DMS153 (cell line): ENCODE data around the gene KRT71.
"Not testable (repeated sequence)": the region's sequence is repeated elsewhere in the genome, so short reads cannot be mapped to it uniquely, and the experiment has no call there.

Source experiments
- DNase-seq: peaks from one replicate; lab custom pipeline; 2025; lab: John Stamatoyannopoulos, UW

The KRT71 gene

GRCh38 chr12:52521175-52521567, 31.8 kb downstream of the KRT71 start:
- DNase-seq, result no peak

- DNase-seq, result no peak
Measured at GRCh38 chr12:52519826-52520662, 32.9 kb downstream of the KRT71 start, which contains the start of gene KRT5. Gene KRT5 (minus strand): TSS chr12:52520394. CDS start chr12:52520296, 98 bp downstream.

GRCh38 chr12:52519387-52519703, 33.6 kb downstream of the KRT71 start:
- no peak for DNase-seq

- no peak for DNase-seq
Measured at GRCh38 chr12:52518574-52519386, 34.2 kb downstream of the KRT71 start.

- no peak for DNase-seq
Measured at GRCh38 chr12:52517888-52518287, 35.1 kb downstream of the KRT71 start.

GRCh38 chr12:52517005-52517835, 35.7 kb downstream of the KRT71 start:
- DNase-seq, result no peak

GRCh38 chr12:52515927-52516831, 36.8 kb downstream of the KRT71 start:
- no peak for DNase-seq

- no peak for DNase-seq
Measured at GRCh38 chr12:52515319-52515646, 37.7 kb downstream of the KRT71 start.

GRCh38 chr12:52514471-52515318, 38.2 kb downstream of the KRT71 start:
- no peak for DNase-seq

GRCh38 chr12:52513736-52514135, 39.2 kb downstream of the KRT71 start:
- DNase-seq, result no peak

GRCh38 chr12:52508211-52508610, 44.7 kb downstream of the KRT71 start:
- DNase-seq, result no peak

GRCh38 chr12:52506858-52507715, 45.9 kb downstream of the KRT71 start:
- peak; percentile 44 for DNase-seq

- DNase-seq, result no peak
Measured at GRCh38 chr12:52502877-52503276, 50.1 kb downstream of the KRT71 start.

- DNase-seq, result no peak
Measured at GRCh38 chr12:52501490-52501889, 51.5 kb downstream of the KRT71 start.

GRCh38 chr12:52500574-52500973, 52.4 kb downstream of the KRT71 start:
- not testable (repeated sequence) for DNase-seq

GRCh38 chr12:52499806-52500560, 53.0 kb downstream of the KRT71 start:
- no peak for DNase-seq

- DNase-seq, result no peak
Measured at GRCh38 chr12:52498946-52499345, 54.0 kb downstream of the KRT71 start.

GRCh38 chr12:52497975-52498374, 55.0 kb downstream of the KRT71 start:
- no peak for DNase-seq

- DNase-seq, result no peak
Measured at GRCh38 chr12:52496590-52497071, 56.3 kb downstream of the KRT71 start.
